Measurements from ENCODE around the gene PLCXD1.
"Not testable (repeated sequence)": the region's sequence is repeated elsewhere in the genome, so short reads cannot be mapped to it uniquely, and the experiment has no call there.

PLCXD1 gene

DNA sequence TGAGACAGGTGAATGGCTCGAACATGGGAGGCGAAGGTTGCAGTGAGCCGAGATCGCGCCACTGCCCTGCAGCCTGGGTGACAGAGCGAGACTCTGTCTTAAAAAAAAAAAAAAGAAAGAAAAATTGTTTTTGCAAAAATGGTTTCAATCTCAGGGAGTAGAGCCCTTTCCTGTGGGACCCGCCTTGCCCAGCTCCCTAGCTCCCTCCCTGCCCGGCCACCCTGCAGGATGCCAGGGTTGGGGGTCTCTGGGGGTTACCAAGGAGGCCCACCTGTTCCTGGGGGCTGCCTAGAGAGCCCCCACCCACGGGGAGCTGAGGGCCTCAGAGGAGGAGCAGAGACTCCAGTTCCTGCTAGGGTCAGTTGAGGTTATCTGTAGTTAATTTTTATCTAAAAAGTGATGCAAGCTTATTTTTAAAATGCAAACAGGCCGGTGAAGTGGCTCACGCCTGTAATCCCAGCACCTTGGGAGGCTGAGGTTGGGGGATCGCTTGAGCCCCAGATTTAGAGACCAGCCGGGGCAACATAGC is 18.7 kb upstream of the PLCXD1 start:
- no peak for DNase-seq

DNA sequence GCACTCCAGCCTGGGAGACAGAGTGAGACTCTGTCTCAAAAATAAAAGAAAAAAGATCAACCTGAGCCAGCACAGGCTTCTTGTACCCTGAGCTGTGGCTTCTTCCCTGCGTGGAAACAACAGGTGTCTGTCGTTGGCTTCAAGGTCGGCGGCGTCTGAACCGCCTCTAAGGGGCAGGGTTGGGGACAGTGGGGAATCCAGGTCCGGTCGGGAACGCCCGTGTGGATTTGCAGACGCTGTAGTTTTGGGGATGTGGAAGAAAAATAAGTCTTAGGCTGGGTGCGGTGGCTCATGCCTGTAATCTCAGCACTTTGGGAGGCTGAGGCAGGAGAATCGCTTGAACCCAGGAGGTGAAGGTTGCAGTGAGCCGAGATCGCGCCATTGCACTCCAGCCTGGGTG is 17.2 kb upstream of the PLCXD1 start:
- DNase-seq: not testable (repeated sequence)

DNA sequence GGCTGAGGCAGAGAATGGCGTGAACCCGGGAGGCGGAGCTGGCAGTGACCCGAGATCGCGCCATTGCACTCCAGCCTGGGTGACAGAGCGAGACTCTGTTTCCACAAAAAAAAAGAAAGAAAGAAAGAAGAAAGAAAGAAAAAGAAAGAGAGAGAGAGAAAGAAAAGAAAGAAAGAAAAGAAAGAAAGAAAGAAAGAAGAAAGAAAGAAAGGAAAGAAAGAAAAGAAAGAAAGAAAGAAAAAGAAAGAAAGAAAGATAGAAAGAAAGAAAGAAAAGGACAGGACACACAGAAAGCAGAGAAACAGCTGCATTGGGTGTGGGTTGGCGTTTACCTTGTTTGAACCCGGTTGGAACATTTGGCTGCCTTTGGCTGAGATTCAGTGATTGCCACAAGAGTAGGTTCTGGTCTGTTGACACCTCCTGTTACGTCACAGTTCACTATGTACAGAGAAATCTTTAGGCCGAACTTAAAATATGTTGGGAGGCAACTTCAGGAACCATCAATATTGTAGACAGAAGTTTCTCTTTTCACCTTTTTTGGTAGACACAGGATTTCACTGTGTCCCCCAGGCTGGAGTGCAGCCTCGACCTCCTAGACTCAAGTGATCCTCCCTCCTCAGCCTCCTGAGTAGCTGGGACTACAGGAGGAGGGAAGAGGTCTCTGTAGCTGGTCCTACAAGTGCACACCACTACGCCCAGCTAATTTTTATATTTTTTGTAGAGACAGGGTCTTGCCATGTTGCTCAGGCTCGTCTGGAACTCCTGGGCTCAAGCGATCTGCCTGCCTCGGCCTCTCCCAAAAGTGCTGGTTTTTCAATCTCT is 16.3 kb upstream of the PLCXD1 start:
- DNase-seq: no peak

DNA sequence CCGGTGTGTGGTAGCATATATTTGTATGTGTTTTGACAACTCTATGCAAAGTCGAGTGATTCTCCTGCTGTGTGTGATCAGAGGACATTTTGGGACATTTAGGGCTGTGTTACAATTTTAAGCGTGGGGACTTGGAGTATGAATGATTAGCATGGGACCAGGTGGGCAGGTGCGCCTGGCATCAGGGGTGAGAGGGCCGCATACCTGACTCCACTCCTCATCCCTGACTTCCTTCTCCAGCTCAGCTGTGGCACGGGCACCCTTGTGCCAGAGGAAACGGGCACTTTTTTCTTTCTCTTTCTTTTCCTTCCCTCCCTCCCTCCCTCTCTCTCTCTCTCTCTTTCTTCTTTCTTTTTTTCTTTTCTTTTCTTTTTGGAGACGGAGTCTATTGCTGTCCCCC is 15.7 kb upstream of the PLCXD1 start:
- DNase-seq: no peak

DNA sequence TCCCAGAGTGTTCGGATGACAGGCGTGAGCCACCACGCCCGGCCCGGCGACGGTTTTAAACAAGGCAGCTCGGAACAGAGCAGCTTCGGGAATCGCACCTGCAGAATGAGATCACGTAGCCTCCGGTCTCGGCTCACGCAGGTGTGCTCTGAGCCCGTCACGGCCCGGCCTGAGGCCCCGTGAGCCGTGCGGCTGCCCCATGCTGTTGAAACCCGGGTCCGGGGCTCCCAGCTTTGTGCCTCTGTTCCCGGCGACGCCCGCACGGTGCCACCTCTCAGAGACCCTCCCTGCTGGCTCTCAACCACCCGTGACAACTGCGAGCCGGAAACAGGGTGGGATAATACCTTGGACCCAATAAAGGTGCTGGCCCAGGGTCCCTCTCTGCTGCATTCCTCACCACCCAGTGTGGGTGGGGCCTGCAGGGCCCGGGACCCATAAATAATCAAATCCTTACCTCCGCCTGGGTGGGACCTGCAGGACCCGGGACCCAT is 13.4 kb upstream of the PLCXD1 start:
- DNase-seq: no peak

DNA sequence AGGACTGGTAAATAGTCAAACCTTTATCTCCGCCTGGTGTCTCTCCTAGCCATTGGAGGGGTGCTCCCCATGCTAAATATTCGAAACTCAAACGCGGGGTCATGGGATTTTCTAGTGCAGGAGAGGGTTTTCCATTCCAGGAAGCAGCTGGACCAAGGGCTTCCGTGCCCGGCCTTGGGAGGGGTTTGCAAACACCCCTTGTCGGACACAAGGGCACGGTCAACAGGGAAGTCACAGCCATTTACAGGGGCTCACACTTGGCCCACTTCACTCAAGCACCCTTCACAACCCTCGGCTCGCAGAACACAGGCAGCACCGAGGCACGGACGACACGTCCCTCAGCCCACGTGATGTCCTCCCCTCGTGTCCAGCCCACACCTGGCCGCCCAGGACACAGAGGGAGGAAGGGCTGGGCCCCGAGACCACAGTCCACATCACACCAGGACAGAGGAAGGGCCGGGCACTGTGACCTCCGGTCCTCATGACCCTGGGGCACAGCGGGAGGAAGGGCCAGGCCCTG is 10.3 kb upstream of the PLCXD1 start:
- no peak for DNase-seq

DNA sequence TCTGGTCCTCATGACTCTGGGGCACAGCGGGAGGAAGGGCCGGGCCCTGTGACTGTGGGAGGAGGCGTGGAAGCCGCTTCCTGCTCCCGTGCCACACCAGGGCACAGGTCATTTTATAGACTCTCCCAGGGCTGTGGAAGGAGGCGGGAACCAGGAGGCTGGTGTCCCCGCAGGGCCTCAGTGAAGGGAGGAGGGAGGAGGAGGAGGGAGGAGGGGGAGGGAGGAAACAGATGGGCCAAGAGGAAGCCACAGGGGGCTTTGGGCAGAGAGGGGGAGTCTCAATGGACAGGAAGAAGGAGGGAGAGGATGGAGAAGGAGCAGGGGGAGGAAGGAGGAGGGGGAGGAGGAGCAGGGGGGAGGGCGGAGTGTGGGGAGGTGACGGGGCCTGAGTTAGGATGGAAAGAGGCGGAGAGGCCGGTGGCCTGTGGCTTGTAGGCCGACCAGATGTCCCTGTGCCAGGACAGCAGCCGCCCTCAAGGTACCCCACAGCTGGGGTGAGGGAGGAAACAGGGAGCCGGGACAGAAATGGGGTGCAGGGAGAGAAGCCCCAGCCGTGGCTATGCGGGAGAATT is 6.2 kb upstream of the PLCXD1 start:
- DNase-seq: no peak

DNA sequence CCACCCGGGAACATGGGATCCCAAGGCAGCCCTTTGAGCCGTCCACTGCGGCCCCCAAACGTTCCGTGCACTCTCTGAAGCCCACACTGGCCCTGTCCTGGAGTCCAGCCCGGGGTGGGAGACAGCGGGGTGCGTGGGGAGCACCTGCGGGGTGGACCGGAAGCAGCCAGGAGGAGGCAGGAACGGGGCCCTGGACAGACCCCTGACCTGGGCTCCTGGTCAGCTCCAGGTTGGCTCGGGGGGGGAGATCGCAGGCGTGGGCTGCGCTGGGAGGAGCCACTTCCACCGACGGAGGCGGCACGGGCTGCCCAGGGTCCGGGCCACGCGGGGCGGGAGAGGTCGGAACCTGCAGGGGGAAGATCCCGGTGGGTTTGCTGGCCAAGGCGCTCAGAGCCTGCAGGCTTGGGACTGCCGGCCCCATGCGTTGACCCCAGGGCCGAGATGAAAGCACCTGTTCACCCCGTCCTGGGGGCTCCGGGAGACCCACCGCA is 5.7 kb upstream of the PLCXD1 start:
- no peak for DNase-seq

DNA sequence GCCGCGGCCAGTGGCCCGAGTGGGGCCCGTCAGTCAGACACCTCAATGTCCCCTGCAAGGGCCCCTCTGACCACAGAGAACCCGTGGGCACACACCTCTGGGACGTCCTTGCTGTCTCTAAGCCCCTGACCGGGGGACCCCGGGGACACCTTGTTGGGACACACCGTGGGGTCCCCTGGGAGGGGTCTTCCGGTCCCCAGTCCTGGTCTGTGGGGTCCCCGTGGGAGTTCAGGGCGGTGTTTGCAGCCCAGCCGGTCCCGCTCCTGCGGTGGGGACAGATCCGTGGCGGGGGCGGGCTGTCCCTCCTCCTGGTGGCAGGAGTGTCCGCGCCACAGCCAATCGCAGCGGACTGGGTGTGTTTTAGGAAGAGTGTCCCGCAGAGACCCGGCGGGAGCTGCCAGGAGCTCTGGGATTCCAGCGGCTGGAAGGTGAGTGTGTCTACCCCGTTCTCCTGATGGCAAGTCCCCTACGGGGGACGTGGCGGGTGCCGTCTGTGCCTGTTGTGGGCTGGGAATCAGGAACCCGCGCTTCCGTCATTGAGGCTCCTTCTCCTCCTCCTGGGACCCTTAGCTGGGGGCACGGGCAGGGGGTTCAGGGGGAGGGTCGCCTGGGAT is 5.1 kb upstream of the PLCXD1 start:
- peak; percentile 72 for DNase-seq

DNA sequence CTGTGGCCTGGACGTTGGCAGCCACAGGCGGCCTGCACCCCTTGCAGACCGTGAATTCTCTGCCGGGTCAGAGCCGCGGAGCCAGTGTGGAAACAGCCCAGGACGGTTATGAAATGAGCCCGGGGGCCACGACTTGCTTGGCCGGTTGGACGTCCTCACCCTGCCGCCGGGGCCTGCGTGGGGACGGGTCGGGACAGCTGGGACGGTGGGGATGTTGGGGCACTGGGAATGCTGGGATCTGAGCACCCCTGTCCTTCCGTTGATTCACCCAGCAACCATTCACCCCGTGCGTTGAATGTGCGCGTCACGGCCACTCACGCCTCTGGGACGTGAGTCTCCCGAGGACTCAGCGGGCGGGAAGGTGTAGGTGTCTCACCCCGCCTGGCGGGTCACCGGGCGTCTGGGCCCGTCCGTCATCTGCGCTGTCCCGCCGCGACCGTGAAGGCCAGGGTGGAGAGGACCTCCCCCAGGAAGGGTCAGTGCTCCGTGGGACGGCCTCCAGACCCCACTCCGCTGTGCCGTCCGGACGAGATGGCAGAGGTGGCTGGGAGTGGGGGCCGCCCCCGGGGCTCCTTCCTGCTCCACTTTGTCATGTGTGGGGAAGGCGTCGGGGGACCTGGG is 4.5 kb upstream of the PLCXD1 start:
- peak; percentile 67 for DNase-seq

DNA sequence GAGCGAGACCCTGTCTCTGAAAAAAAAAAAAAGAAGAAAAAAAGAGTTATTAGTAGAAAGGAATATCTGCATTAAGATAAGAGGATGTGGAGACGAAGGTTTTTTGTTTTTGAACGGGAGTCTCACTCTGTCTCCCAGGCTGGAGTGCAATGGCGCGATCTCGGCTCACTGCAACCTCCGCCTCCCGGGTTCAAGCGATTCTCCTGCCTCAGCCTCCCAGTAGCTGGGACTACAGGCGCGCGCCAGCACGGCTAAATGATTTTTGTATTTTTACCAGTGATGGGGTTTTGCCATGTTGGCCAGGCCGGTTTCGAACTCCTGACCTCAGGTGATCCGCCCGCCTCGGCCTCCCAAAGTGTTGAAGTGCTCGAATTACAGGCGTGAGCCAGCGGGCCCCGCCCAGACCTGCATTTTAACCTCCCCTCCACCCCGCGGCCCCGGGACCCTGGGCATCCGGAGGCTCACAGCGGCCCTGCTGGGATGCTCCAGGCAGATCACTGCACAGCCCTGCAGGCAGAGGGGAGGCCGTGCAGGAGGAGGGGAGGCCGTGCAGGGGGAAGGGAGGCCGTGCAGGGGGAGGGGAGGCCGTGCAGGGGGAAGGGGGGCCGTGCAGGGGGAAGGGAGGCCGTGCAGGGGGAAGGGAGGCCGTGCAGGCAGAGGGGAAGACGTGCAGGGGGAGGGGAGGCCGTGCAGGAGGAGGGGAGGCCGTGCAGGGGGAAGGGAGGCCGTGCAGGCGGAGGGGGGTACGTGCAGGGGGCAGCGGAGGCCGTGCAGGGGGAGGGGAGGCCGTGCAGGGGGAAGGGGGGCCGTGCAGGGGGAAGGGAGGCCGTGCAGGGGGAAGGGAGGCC is 1.2 kb upstream of the PLCXD1 start:
- not testable (repeated sequence) for DNase-seq

DNA sequence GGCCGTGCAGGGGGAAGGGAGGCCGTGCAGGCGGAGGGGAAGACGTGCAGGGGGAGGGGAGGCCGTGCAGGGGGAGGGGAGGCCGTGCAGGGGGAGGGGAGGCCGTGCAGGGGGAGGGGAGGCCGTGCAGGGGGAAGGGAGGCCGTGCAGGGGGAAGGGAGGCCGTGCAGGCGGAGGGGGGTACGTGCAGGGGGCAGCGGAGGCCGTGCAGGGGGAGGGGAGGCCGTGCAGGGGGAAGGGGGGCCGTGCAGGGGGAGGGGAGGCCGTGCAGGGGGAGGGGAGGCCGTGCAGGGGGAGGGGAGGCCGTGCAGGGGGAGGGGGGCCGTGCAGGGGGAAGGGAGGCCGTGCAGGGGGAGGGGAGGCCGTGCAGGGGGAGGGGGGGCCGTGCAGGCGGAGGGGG is 459 bp upstream of the PLCXD1 start:
- DNase-seq: not testable (repeated sequence)

DNA sequence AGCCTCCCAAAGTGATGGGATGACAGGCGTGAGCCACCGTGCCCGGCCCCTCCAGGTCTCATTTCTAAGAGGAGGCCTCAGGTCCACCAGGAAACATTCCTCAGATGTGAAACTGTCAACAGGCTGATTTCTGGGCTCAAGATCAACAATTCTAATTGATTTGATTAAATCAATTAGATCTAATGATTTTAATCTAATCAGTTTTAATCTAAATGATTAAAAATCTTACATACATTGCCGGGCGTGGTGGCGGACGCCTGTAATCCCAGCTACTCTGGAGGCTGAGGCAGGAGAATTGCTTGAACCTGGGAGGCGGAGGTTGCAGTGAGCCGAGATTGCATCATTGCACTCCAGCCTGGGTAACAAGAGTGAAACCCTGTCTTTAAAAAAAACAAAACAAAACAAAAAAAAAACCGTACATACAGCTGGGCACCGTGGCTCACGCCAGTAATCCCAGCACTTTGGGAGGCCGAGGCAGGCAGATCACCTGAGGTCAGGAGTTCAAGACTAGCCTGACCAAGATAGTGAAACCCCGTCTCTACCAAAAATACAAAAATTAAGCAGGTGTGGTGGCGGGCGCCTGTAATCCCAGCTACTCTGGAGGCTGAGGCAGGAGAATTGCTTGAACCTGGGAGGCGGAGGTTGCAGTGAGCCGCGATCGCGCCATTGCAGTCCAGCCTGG is 960 bp downstream of the PLCXD1 start:
- DNase-seq: not testable (repeated sequence)

DNA sequence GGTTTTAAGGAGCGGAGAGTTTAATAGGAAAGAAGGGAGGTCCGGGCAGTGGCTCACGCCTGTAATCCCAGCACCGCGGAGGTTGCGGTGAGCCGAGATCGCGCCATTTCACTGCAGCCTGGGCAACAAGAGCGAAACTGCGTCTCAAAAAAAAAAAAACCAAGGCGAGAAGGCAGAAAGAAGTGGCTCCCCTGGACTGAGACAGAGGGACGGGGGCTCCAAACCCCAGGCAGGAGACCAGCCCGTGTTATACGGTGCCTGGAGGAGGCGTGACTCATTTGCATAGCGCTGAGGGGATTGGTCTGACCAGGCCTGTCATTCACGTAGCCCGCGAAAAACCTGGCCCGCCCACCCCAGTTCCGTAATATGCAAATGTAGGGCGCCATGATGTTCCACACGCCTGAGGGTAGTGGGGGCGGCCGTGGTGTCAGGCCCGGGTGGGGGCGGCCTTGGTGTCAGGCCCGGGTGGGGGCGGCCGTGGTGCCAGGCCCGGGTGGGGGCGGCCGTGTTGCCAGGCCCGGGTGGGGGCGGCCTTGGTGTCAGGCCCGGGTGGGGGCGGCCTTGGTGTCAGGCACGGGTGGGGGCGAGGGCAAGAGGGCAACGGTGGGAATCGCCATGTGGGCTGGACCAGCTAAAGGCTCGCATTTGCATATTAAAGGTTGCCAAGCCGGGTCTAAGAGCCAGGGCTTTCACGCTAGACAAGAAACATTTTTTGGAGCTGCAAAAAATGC is 2.1 kb downstream of the PLCXD1 start:
- DNase-seq: peak; percentile 88

DNA sequence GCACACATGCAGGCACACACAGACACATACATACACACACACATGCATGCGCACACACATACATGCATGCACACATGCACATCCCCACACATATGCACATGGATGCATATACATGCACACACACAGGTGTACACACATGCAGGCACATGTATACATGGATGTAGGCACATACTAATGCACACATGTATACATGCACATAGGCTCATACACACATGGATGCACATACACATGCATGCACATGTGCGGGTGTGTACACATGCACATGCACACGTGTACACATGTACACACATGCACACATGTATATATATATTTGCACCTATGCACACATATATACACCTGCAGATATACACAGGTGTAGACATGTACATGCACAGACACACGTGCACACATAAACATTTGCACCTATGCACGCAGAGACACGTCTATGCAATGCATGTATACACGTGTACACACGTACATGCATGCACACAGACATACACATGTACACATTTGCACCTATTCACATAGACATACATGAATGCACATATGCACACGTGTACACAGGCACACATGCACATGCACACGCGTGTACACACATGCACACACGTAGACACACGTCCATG is 4.0 kb downstream of the PLCXD1 start:
- no peak for DNase-seq

DNA sequence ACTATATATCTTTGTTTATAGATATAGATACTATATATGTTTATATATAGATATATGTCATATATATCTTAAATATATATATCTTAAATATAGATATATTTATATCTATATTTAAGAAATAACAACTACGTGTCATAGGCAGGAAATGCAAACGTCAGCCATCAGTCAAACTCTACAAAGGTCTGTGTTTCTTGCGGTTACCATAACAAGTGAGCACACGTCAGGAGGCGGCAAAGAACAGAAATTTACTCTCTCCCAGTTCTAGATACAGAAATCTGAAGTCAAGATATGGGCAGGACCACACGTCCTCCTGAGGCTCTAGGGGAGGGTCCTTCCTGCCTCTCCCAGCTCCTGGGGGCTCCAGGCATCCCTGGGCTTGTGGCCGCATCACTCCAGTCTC is 6.5 kb downstream of the PLCXD1 start:
- no peak for DNase-seq

DNA sequence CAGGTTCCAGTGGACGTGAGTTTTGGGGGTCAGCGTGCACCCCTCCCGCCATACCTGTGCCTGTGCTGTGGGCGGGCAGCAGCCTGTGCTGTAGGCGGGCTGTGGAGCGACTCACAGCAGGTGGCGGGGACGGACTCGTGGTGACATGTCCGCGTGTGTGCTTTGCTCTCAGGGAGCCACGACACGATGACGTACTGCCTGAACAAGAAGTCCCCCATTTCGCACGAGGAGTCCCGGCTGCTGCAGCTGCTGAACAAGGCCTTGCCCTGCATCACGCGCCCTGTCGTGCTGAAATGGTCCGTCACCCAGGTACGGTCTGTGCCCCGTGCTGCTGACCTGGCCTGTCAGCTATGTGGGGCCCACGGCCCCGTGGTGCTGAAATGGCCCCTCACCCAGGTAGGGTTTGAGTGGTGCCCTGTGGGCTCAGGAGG is 7.4 kb downstream of the PLCXD1 start:
- no peak for DNase-seq

DNA sequence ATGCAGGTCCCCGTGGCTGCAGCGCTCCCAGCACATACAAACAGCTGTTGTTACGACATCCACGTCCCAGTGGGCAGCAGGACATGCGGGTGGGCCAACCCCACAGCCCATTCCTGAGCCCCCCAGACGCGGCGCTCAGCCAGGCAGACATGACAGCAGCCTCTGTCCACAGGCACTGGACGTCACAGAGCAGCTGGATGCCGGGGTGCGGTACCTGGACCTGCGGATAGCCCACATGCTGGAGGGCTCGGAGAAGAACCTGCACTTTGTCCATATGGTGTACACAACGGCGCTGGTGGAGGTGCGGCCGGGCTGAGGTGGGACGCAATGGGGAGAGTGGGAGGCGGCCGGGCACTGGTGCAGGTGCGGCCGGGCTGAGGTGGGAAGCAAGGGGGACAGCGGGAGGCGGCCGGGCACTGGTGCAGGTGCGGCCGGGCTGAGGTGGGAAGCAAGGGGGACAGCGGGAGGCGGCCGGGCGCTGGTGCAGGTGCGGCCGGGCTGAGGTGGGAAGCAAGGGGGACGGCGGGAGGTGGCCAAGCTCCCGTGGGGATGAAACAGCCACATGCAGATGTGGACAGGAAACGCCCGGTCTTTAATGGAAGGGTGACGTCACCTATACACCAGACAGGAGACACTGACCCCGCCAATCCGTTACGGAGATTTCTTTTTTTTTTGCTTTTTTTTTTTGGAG is 9.4 kb downstream of the PLCXD1 start:
- DNase-seq: no peak

DNA sequence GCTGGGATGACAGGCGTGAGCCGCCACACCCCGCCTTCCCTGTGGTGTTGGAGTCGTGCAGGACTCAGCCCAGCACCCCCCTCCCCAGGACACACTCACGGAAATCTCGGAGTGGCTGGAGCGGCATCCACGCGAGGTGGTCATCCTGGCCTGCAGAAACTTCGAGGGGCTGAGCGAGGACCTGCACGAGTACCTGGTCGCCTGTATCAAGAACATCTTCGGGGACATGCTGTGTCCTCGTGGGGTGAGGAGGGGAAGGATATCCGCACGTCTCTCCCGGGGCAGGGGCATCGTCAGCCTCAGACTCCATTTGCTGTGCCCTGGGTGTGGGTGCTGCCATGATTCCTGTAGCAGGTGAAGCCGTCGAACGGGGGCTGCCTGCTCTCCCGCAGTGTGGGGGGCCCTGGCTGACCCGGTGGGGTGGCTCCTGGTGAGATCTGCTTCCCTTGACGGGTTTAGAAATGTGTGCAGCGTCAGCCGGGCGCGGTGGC is 10.3 kb downstream of the PLCXD1 start:
- DNase-seq: no peak

Data from fibroblast of skin of back (primary cell).